Skeletal muscle satellite cell (primary cell): Measurements from ENCODE around the gene PGRMC2.
"Not testable (repeated sequence)": the region's sequence is repeated elsewhere in the genome, so short reads cannot be mapped to it uniquely, and the experiment has no call there.

Source experiments
- H3K27me3 ChIP-seq: 2 replicates; pipeline ENCODE4 v1.7.0; 2013; ENCODE audit warnings: low read length; ENCODE audit not compliant: control insufficient read depth, insufficient read depth
- H3K36me3 ChIP-seq: 2 replicates; pipeline ENCODE4 v1.7.0; 2013; ENCODE audit warnings: mild to moderate bottlenecking, control low read depth, low read length; ENCODE audit not compliant: insufficient read depth
- H3K4me1 ChIP-seq: 2 replicates; pipeline ENCODE4 v1.7.0; 2013; ENCODE audit warnings: low read length; ENCODE audit not compliant: control insufficient read depth, insufficient read depth
- H3K4me2 ChIP-seq: 2 replicates; pipeline ENCODE4 v1.7.0; 2013; ENCODE audit warnings: mild to moderate bottlenecking, low read length
- H3K4me3 ChIP-seq: 2 replicates; pipeline ENCODE4 v1.7.0; 2013; ENCODE audit warnings: low read length
- H3K9ac ChIP-seq: 2 replicates; pipeline ENCODE4 v1.7.0; 2013; ENCODE audit warnings: mild to moderate bottlenecking, low read depth, low read length, moderate library complexity
- H3K9me3 ChIP-seq: replicated peaks from 2 replicates; pipeline ENCODE4 v1.7.0; 2013; ENCODE audit warnings: mild to moderate bottlenecking, control low read depth, low read length

PGRMC2 gene

DNA sequence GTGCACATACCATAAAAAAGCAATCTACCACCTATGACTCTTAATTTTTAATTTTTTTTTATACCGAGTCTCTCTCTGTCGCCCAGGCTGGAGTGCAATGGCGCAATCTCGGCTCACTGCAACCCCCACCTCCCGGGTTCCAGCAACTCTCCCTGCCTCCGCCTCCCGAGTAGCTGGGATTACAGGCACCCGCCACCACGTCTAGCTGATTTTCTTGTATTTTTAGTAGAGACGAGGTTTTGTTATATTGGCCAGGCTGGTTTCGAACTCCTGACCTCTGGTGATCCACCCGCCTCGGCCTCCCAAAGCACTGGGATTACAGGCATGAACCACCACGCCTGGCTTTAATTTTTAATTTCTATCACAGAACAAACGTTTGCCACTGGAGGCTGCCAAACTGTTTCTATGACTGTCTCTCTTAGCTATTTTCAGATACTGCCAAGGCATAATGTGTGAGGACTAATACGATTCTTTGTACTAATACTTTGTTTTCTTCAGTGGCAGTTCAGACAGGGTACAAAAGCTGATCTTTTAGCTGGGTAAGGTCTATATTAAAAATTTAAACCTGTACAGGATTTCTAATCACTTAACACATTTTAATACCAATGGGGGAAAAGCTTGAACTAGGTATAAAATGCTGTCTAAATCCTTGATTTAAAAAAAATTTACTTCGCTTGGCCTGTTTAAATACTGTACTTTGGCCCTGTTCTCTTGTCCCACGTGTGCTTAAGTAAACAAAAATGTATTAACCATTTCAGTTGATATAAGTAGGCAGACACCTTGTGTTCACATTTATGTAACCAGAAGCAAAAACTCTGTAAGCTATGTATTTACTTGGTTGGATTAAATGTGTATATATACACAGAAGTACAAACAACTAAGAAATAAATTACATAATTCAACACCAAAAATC, 2.3 kb downstream of the PGRMC2 start:
- Histone ChIP-seq H3K4me3 (peak overlapping the region; percentile 89), H3K27me3 (no peaks in the 10 kb centered on the region), H3K9ac (peak overlapping the region; percentile 90), H3K4me1 (peaks cover 20% of the 10 kb centered on the region), H3K36me3 (peaks cover 13% of the 10 kb centered on the region), H3K4me2 (peak overlapping the region; percentile 79), H3K9me3 (no peaks in the 10 kb centered on the region)

DNA sequence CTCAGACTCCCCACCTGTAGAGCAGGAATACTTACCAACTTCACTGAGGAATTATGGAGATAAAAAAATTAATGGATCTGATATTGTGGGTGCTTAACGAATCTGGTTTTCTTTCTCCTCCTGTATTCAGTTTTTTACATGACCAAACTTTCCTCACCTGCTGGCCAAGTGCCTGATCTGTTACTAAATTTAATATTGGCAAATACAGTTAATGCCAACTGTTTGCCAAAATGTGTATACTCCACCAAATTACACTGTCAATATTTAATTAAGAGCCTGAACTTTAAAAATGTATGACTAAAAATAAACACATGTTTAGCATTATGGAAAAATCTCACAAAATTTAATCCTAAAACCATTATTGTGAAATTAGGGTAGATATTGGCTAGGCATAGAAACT, 3.3 kb downstream of the PGRMC2 start:
- Histone ChIP-seq H3K4me3 (peak overlapping the region; percentile 89), H3K4me2 (peak overlapping the region; percentile 79), H3K27me3 (no peaks in the 10 kb centered on the region), H3K9me3 (no peaks in the 10 kb centered on the region), H3K36me3 (peaks cover 18% of the 10 kb centered on the region), H3K4me1 (peaks cover 20% of the 10 kb centered on the region), H3K9ac (peak overlapping the region; percentile 90)

DNA sequence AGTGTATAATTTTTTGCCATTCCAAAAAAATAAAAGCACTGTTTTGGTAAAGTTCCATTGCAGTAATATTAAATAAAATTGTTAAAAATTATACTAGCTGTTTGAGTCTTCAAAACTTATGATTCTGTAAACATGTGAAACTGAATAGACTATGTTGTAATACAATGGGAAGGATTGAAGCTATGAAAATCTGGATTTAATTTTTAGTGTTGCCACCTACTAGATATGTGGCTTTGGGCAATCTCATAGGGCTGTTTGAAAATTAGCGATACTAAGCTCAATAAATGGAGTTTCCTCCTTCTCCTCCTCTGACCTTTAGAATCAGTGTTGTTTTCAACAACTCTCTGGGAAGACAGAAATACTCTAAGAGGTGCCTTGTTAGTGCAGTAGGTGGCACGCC, 4.5 kb downstream of the PGRMC2 start:
- peaks cover 13% of the 10 kb centered on the region for H3K4me1 ChIP-seq
- no peaks in the 10 kb centered on the region for H3K9me3 ChIP-seq
- peaks cover 22% of the 10 kb centered on the region for H3K36me3 ChIP-seq
- no peaks in the 10 kb centered on the region for H3K27me3 ChIP-seq
- H3K4me2 ChIP-seq = no peak overlapping the region
- no peak overlapping the region for H3K9ac ChIP-seq
- no peak overlapping the region for H3K4me3 ChIP-seq

GRCh38 chr4:128282516-128282915, 5.1 kb downstream of the PGRMC2 start:
- no peak overlapping the region for H3K4me3 ChIP-seq
- H3K9ac ChIP-seq = no peak overlapping the region
- H3K36me3 ChIP-seq = peaks cover 27% of the 10 kb centered on the region
- H3K4me2 ChIP-seq = no peak overlapping the region
- H3K9me3 ChIP-seq = no peaks in the 10 kb centered on the region
- H3K4me1 ChIP-seq = peaks cover 13% of the 10 kb centered on the region
- H3K27me3 ChIP-seq = no peaks in the 10 kb centered on the region

DNA sequence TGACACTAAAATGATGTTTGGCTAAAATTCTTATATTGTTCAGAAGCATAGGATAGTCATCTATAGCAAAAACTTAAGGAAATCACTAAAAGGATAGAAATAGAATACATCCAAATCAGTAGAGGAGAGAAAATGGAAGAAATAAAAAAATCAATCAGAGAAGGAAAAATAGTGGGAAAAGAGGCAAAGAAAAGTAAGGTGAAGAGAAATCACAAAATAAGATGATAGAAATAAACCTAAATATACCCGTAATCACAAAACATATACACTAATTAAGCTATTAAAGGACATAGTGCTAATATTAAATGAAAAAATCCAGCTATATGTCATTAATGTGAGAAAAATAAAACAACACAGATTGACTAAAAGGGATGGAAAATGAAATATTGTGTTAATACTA, 6.3 kb downstream of the PGRMC2 start:
- H3K4me2 ChIP-seq = no peak overlapping the region
- H3K4me1 ChIP-seq = peaks cover 15% of the 10 kb centered on the region
- H3K9me3 ChIP-seq = no peaks in the 10 kb centered on the region
- no peak overlapping the region for H3K4me3 ChIP-seq
- peaks cover 34% of the 10 kb centered on the region for H3K36me3 ChIP-seq
- H3K9ac ChIP-seq = no peak overlapping the region
- no peaks in the 10 kb centered on the region for H3K27me3 ChIP-seq

- Histone ChIP-seq H3K9ac (no peak overlapping the region), H3K36me3 (peaks cover 34% of the 10 kb centered on the region), H3K4me2 (no peak overlapping the region), H3K27me3 (no peaks in the 10 kb centered on the region), H3K4me1 (peaks cover 20% of the 10 kb centered on the region), H3K9me3 (no peaks in the 10 kb centered on the region), H3K4me3 (no peak overlapping the region)
Measured at GRCh38 chr4:128279624-128280225, 7.9 kb downstream of the PGRMC2 start.

DNA sequence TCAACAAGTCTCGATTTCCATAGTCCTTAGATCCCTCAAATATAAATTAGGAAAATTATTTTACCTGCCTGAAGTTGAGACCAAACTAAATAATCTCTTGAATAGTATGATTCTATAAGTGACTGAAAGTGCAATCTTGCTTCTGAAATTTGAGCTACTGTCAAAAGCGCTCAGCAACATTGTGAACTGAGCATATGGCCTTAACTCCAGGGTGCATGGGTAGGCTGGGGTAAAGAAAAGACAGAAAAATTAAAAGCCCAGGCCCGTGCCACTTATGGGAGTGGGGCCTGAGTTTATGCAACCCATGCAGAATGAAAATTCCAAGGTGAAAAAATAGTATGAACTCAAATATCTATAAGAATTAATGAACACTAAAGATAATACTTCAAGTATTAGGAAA, 9.8 kb downstream of the PGRMC2 start:
- H3K4me3 ChIP-seq = no peak overlapping the region
- no peaks in the 10 kb centered on the region for H3K9me3 ChIP-seq
- H3K27me3 ChIP-seq = no peaks in the 10 kb centered on the region
- H3K36me3 ChIP-seq = peaks cover 37% of the 10 kb centered on the region
- no peak overlapping the region for H3K9ac ChIP-seq
- peaks cover 16% of the 10 kb centered on the region for H3K4me1 ChIP-seq
- H3K4me2 ChIP-seq = no peak overlapping the region

GRCh38 chr4:128275346-128275745, 12.3 kb downstream of the PGRMC2 start:
- Histone ChIP-seq H3K36me3 (peaks cover 51% of the 10 kb centered on the region), H3K4me3 (no peak overlapping the region), H3K9ac (peak overlapping the region; percentile 48), H3K4me2 (peak overlapping the region; percentile 21), H3K27me3 (no peaks in the 10 kb centered on the region), H3K4me1 (peaks cover 16% of the 10 kb centered on the region), H3K9me3 (no peaks in the 10 kb centered on the region)

DNA sequence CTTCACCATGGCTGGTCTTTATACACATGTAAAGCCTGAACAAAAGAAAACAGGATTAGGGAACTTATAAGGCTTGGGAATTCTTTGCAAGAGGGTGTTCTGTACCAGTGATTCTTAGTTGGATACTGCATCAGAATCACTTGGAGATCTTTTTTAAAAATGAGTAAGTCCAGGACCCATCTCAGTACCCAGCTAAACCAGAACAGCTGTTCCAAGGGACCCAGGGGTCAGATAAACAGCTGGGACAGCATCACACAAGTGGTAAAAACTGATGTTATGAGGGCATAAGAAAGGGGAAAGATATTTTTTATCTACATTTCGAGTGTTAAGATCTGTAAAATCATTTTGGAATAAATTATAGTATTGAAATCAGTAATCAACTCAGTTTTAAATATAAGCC, 16.1 kb downstream of the PGRMC2 start:
- Histone ChIP-seq H3K4me3 (no peak overlapping the region), H3K27me3 (no peaks in the 10 kb centered on the region), H3K9me3 (no peaks in the 10 kb centered on the region)

GRCh38 chr4:128268970-128269369, 18.6 kb downstream of the PGRMC2 start:
- Histone ChIP-seq H3K4me1 (no peaks in the 10 kb centered on the region), H3K9me3 (no peaks in the 10 kb centered on the region), H3K27me3 (no peaks in the 10 kb centered on the region), H3K4me3 (no peak overlapping the region), H3K36me3 (peaks cover 35% of the 10 kb centered on the region), H3K9ac (no peak overlapping the region), H3K4me2 (no peak overlapping the region)

More for the DNA sequence above, 16.1 kb downstream of the PGRMC2 start:
- Histone ChIP-seq H3K4me1 (peaks cover 15% of the 10 kb centered on the region), H3K36me3 (peaks cover 39% of the 10 kb centered on the region), H3K4me2 (no peak overlapping the region), H3K9ac (no peak overlapping the region)

DNA sequence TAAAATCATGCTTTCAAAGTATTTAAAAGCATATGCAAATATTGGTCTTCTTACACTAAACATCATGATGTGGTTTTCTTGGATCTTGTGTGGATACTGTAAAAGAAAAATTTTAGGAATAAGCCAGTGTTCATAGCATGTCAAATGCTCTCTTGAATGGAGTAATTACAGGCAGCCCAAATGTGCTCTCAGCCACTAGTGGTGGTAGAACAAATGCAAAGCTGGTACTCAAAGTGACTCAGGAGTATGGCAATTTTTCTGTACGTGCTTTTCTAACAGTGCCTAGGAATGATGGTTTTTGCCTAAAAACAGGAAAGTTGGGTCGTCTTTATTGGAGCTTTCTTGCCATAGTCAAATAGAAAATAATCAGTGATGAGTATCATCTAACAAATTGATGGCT, 19.9 kb downstream of the PGRMC2 start:
- H3K9ac ChIP-seq = no peak overlapping the region
- no peaks in the 10 kb centered on the region for H3K9me3 ChIP-seq
- H3K4me3 ChIP-seq = no peak overlapping the region
- H3K4me2 ChIP-seq = no peak overlapping the region
- H3K4me1 ChIP-seq = no peaks in the 10 kb centered on the region
- no peaks in the 10 kb centered on the region for H3K27me3 ChIP-seq
- peaks cover 29% of the 10 kb centered on the region for H3K36me3 ChIP-seq

GRCh38 chr4:128267171-128267570, 20.4 kb downstream of the PGRMC2 start:
- not testable (repeated sequence) for H3K9ac ChIP-seq, H3K4me3 ChIP-seq, H3K4me2 ChIP-seq, H3K4me1 ChIP-seq, H3K27me3 ChIP-seq, H3K9me3 ChIP-seq
- peaks cover 25% of the 10 kb centered on the region for H3K36me3 ChIP-seq
